Measurements from ENCODE around the gene RBM19.

Gene RBM19

GRCh38 chr12:113852695-113853490, 113.2 kb downstream of the RBM19 start:
- DNase-seq (ENCODE audit: low read depth, low spot score), result no peak
- H3K4me3 ChIP-seq (ENCODE audit: low read length), result no peak overlapping the region

DNA sequence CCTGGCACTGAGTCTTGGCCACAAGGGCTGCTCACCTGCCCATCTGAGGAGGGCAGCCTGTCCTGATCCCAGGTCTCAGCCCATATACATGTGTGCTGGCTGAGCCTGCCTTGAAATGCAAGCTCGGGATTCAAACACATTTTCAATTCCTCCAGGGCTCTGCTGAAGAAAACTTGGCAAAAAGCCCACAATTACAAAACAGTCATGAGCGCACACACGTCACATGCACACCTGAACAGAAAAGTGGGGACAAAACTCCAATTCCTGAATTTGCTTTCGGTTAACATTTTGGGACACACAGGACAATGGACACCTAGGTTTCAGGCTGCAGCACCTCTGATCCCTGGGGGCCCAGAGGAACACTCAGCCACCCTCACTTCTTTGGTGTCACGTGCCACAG, 113.9 kb downstream of the RBM19 start:
- DNase-seq (ENCODE audit: low read depth, low spot score), result no peak

GRCh38 chr12:113850309-113851056, 115.6 kb downstream of the RBM19 start:
- no peak overlapping the region for H3K4me3 ChIP-seq (ENCODE audit: low read length)
- DNase-seq (ENCODE audit: low read depth, low spot score), result no peak

More for the DNA sequence above, 113.9 kb downstream of the RBM19 start:
- no peak overlapping the region for H3K4me3 ChIP-seq (ENCODE audit: low read length)

DNA sequence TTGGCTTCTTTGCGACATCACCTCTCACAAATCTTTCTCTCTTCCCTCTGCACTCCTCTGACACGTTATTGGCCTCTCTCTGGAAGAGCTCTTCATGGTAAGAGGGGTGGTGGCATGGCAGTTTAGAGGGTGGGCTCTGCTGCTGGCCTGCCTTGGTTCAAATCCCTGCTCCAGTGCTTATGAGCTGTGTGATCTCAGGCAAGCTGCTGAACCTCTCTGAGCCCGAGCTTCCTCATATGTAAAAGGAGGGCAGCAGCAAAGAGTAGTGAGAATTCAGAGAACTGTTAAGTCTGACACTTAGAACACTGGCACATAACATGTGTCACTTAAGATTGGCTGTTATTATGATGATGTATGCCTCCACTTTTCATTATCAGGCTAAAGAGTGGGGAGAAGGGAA, 118.3 kb downstream of the RBM19 start:
- no peak overlapping the region for H3K4me3 ChIP-seq (ENCODE audit: low read length)
- no peak for DNase-seq (ENCODE audit: low read depth, low spot score)

DNA sequence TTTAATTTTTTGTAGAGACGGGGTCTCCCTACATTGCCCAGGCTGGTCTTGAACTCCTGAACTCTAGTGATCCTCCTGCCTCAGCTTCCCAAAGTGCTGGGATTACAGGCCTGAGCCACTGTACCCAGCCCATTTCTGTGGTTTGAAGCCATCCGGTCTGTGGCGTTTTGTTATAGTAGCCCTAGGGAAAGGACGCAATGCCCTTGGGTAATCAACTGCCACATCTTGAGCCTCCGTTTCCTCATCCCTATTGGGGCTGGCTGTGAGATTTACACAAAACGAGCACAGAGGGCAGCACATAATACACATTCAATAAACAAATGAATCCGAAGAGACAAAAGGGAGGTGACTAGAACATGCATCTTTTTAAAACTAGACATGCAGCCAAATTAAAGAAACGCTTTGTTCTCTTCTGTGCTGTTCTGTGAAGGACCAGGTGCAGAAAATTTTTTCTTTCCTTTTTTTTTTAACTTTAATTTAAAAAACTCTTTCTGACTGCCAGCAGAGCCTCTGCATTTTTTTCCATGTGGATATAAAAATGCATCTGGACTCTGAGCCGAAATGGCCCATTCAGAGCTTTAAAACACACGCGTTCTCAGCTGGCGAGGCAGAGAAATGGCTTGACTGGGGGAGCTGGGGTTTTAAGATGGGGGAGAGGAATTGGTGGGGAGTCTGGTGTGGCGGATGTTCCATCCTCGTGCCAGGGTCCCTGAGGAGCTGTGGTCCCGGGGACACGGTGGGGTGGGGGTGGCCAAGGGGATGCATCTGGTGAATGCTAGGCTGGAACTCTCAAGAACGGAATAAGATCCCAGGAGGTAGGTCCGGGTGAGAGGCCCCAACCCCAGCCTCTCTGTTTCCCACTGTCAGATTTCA, 119.0 kb downstream of the RBM19 start:
- H3K4me3 ChIP-seq (ENCODE audit: low read length), result no peak overlapping the region
- no peak for DNase-seq (ENCODE audit: low read depth, low spot score)

DNA sequence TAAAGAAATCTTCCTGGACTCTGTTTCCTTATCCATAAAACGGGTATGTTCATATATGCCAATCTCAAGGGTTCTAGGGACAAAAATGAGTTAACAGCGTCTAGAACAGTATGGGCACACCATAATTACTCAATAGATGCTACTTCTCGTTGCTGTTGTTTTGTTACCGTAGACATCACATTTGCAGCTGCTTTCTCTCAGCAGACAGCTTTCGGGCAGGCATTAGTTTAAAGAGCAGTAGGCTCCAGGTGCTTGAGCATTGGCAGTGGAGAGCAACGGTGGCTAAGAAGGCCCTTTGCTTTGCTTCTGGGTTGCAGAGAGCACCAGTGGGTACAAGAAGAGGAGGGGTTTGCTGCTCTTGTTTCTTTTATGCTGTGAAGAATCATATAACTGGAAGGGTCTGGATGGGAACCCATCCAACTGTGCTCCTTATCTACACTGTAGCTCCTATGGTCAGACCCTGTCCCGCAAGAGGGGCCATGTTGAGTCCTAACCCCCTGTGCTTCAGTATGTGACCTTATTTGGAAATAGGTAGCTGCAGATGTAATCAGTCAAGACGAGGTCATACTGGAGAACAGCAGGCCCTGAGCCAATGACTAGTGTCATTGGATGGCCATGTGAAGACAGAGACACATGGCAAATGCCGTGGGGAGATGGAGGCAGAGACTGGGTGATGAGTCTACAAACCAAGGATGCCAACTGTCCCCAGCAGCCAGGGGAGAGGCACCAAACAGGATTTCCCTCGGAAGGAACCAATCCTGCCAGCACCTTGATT, 120.0 kb downstream of the RBM19 start:
- no peak overlapping the region for H3K4me3 ChIP-seq (ENCODE audit: low read length)
- no peak for DNase-seq (ENCODE audit: low read depth, low spot score)

DNA sequence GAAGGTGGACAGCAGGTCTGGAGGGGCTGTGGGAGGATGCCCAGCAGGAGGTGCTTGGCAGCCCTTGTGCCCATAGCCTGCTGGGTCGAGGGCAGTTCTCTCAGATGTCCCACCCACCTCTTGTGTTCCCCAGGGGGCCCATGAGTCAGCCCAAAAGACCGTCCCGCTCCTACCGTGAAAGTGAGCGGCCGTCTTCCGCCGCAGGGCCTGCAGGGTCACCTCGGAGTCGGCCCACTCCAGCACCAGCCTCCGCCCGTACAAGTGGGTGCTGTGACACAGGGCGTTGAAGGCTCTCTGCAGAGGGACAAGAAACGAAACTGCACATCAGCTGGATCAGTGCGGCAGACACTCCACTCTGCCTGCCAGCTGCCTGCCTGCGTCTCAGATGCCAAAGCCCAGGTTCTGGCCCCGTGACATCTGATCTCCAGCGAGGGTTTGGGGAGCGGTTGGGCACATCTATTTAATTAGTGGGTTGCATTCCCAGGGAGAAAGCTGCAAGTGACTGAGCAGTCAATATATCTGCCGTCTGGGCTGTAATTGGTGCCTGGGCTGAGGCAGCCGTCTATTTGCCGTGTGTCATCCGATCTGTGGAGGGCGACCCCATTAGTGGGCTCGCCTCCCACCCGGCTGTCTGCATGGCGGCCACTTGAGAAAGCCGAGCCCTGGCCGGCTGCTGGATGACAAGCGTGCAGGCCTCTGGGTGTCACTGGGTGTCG, 121.5 kb downstream of the RBM19 start:
- H3K4me3 ChIP-seq (ENCODE audit: low read length), result no peak overlapping the region
- no peak for DNase-seq (ENCODE audit: low read depth, low spot score)

DNA sequence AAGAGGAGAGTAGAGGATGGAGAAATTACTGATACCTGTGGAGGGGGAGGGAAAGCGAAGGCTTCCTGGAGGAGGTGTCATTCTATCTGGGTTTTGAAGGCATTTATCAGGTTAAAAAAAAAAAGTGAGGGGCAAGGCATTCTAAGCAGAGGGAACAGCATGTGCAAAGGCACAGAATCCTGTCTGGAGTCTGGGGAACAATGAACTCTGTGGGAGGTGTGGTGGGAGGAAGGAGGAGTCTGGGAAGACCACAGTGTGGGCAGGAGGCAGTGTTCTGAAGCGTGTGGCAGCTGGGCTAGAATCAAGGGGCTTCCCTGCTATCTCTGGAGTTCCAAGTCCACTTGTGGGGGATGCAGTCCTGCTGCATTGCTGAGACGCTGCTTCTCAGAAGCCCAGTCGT, 123.4 kb downstream of the RBM19 start:
- DNase-seq (ENCODE audit: low read depth, low spot score), result no peak

DNA sequence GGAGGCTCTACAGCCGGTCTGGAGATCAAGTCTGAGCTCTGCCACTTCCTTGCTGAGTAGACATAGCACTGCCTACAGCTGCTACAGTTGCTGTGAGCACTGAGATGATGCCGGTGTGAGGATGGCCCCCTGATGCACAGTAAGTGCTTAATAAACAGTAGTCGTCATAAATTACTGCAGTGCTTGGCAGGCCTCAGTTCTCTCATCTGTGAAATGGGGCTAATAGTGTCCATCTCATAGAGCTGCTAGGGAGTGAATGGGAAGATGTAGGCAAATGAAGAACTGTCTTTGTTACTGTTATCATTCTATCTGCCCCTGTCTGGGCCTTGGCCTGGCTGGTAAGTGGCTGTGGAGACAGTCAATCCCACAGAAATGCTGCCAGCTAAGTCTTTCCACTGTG, 124.3 kb downstream of the RBM19 start:
- DNase-seq (ENCODE audit: low read depth, low spot score), result no peak
- H3K4me3 ChIP-seq (ENCODE audit: low read length), result no peak overlapping the region

More for the DNA sequence above, 123.4 kb downstream of the RBM19 start:
- no peak overlapping the region for H3K4me3 ChIP-seq (ENCODE audit: low read length)

- no peak for DNase-seq (ENCODE audit: low read depth, low spot score)
- H3K4me3 ChIP-seq (ENCODE audit: low read length), result no peak overlapping the region
Observed at GRCh38 chr12:113840401-113841042, 125.6 kb downstream of the RBM19 start.

- no peak overlapping the region for H3K4me3 ChIP-seq (ENCODE audit: low read length)
- DNase-seq (ENCODE audit: low read depth, low spot score), result peak; percentile 35
Observed at GRCh38 chr12:113838896-113839295, 127.2 kb downstream of the RBM19 start.

- DNase-seq (ENCODE audit: low read depth, low spot score), result no peak
- H3K4me3 ChIP-seq (ENCODE audit: low read length), result no peak overlapping the region
Observed at GRCh38 chr12:113837528-113838296, 128.4 kb downstream of the RBM19 start.

GRCh38 chr12:113837084-113837483, 129.0 kb downstream of the RBM19 start:
- no peak overlapping the region for H3K4me3 ChIP-seq (ENCODE audit: low read length)
- DNase-seq (ENCODE audit: low read depth, low spot score), result no peak

DNA sequence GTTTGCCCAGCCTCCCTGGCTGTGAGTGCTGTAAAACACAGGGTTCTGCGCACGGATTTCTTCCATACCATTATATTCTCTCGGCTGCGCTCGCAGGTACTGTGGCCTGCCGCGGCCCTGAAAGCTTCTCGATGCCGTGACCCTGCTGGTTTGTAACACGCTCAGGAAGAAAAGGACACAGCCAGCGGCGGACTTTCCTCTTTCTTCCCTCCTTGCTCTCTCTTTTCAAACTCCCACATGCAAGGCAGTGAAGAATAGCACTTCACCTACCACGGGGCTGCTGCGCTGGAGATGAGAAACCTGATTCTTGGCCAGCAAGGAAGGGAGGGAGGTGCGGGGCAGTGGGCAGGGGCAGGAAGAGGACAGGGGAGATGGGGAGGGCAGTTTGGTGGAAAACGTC, 130.2 kb downstream of the RBM19 start:
- no peak for DNase-seq (ENCODE audit: low read depth, low spot score)
- no peak overlapping the region for H3K4me3 ChIP-seq (ENCODE audit: low read length)

- no peak for DNase-seq (ENCODE audit: low read depth, low spot score)
- H3K4me3 ChIP-seq (ENCODE audit: low read length), result no peak overlapping the region
Observed at GRCh38 chr12:113835433-113835832, 130.7 kb downstream of the RBM19 start.

DNA sequence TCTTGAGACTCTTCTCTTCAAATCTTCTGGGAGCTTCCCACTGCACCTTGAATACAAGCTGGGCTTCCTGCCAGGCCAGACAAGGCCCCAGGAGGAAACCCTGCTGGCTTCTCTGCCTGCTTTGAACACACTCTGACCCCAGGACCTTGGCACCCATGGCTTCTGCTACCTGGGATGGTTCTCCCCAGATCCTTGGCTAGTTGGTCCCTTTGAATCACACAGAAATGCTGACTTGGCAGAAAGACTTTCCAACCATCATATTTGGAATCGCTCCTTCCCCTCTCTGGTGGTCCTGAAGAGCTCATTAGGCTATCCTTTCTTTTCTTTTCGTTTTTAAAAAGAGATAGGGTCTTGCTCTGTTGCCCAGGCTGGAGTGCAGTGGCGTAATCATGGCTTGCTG, 132.7 kb downstream of the RBM19 start:
- no peak for DNase-seq (ENCODE audit: low read depth, low spot score)
- H3K4me3 ChIP-seq (ENCODE audit: low read length), result no peak overlapping the region

- no peak for DNase-seq (ENCODE audit: low read depth, low spot score)
- no peak overlapping the region for H3K4me3 ChIP-seq (ENCODE audit: low read length)
Observed at GRCh38 chr12:113831476-113831875, 134.6 kb downstream of the RBM19 start.

All from Jurkat, Clone E6-1 (cell line).